A549 (cell line): Measurements from ENCODE around the gene MAGOH. TPM values are rescaled to one million over a fixed set of nuclear protein-coding genes. Genes with fewer than 3 reads are reported as not detected.

Experiments
- ATAC-seq, 2 experiments: fragments of 200-7000 bp in 1 of 2; fragments of >200 bp in 1 of 2; cut with Nextera tagmentation in 1 of 2; cut with Tn5 transposase in 1 of 2; 3 replicates each; pipeline versions ENCODE4 v1.8.0 to v1.9.1; 2018 to 2020; ENCODE audit warnings: mild to moderate bottlenecking in 1 of 2, moderate library complexity in 1 of 2
- CTCF ChIA-PET: fragments of 300-600 bp; sonication (Branson Sonifier 250); formaldehyde crosslinking; extraction: SDS; loops from one replicate; lab custom pipeline; 2021; ENCODE audit warnings: antibody characterized with exemption, inconsistent platforms; lab: Yijun Ruan, JAX
- POLR2A ChIA-PET: fragments of 350-600 bp; formaldehyde crosslinking; extraction: SDS; loops from one replicate; lab custom pipeline; 2021; ENCODE audit warnings: antibody characterized with exemption, inconsistent platforms; lab: Yijun Ruan, JAX
- DNase-seq, 2 experiments: peaks; one replicate each; pipeline versions ENCODE4 v3.0.0 to v3.0.0-alpha.2; 2011 to 2016; ENCODE audit warnings: low read depth in 1 of 2, low spot score in 1 of 2
- FAIRE-seq: peaks from 2 replicates; lab custom pipeline; 2011; peaks lifted over from hg19 to GRCh38; lab: Jason Lieb, UNC
- H3K27ac ChIP-seq, 2 experiments: fragments of >200 bp; sonication (Bioruptor Twin); formaldehyde crosslinking; 3 replicates each; pipeline ENCODE4 v1.5.1; 2016 to 2017
- H3K4me1 ChIP-seq: fragments of >200 bp; sonication (Bioruptor Twin); formaldehyde crosslinking; 3 replicates; pipeline ENCODE4 v1.6.1; 2016
- H3K4me2 ChIP-seq: fragments of >200 bp; sonication (Bioruptor Twin); formaldehyde crosslinking; 3 replicates; pipeline ENCODE4 v1.6.1; 2016
- H3K4me3 ChIP-seq: fragments of >200 bp; sonication (Bioruptor Twin); formaldehyde crosslinking; 3 replicates; pipeline ENCODE4 v1.5.1; 2016
- H3K9me3 ChIP-seq: fragments of >200 bp; sonication (Bioruptor Twin); formaldehyde crosslinking; 3 replicates; pipeline ENCODE4 v1.6.1; 2016
- BCL3 ChIP-seq: fragments of >200 bp; sonication (Bioruptor Twin); formaldehyde crosslinking; IDR thresholded peaks from 3 replicates; pipeline ENCODE4 v1.6.1; 2016
- CBX2 ChIP-seq: fragments of 200-600 bp; sonication (generic); IDR thresholded peaks from 2 replicates; pipeline ENCODE4 v1.6.1; 2016; ENCODE audit warnings: low read depth, mild to moderate bottlenecking, borderline replicate concordance
- CBX8 ChIP-seq: fragments of 200-600 bp; sonication (generic); IDR thresholded peaks from 2 replicates; pipeline ENCODE4 v1.6.1; 2016
- CHD2 ChIP-seq: fragments of 150-350 bp; IDR thresholded peaks from 2 replicates; pipeline ENCODE4 v1.6.1; 2014; ENCODE audit warnings: low read length; ENCODE audit not compliant: partially characterized antibody
- CHD4 ChIP-seq: fragments of 200-600 bp; sonication (generic); IDR thresholded peaks from 2 replicates; pipeline ENCODE4 v1.6.1; 2016; ENCODE audit warnings: antibody characterized with exemption, mild to moderate bottlenecking, borderline replicate concordance
- CTCF ChIP-seq: fragments of >200 bp; sonication (Bioruptor Twin); formaldehyde crosslinking; IDR thresholded peaks from 3 replicates; pipeline ENCODE4 v1.5.1; 2016
- EHF ChIP-seq: fragments of 250-450 bp; sonication (Bioruptor Pico); IDR thresholded peaks from 2 replicates; pipeline ENCODE4 v1.5.0; 2020; ENCODE audit warnings: mild to moderate bottlenecking
- EHMT2 ChIP-seq: fragments of 200-600 bp; sonication (generic); IDR thresholded peaks from 2 replicates; pipeline ENCODE4 v1.6.1; 2016; ENCODE audit warnings: antibody characterized with exemption, low read depth, mild to moderate bottlenecking, moderate library complexity
- EP300 ChIP-seq, 2 experiments: fragments of >200 bp; sonication (Bioruptor Twin); formaldehyde crosslinking; IDR thresholded peaks; 2 replicates in 1 of 2; 3 replicates in 1 of 2; pipeline ENCODE4 v1.6.1; 2016 to 2017
- FOXS1 ChIP-seq: fragments of 250-450 bp; sonication (Bioruptor Pico); IDR thresholded peaks from 2 replicates; pipeline ENCODE4 v1.5.0; 2020; ENCODE audit warnings: mild to moderate bottlenecking, moderate library complexity
- HOXA7 ChIP-seq: fragments of 250-450 bp; sonication (Bioruptor Pico); IDR thresholded peaks from 2 replicates; pipeline ENCODE4 v1.5.0; 2020; ENCODE audit warnings: mild to moderate bottlenecking, moderate library complexity
- HOXB13 ChIP-seq: fragments of 250-450 bp; sonication (Bioruptor Pico); IDR thresholded peaks from 2 replicates; pipeline ENCODE4 v1.5.0; 2020; ENCODE audit warnings: low read depth, mild to moderate bottlenecking, moderate library complexity
- KDM5A ChIP-seq: fragments of 200-600 bp; sonication (generic); IDR thresholded peaks from 2 replicates; pipeline ENCODE4 v1.6.1; 2016; ENCODE audit warnings: antibody characterized with exemption, mild to moderate bottlenecking
- MAFK ChIP-seq: fragments of 450-650 bp; IDR thresholded peaks from 2 replicates; pipeline ENCODE4 v1.6.1; 2014; ENCODE audit not compliant: partially characterized antibody
- MAX ChIP-seq: IDR thresholded peaks from 2 replicates; pipeline ENCODE4 v1.6.1; 2012
- MAZ ChIP-seq: fragments of 150-350 bp; IDR thresholded peaks from 2 replicates; pipeline ENCODE4 v1.6.1; 2014; ENCODE audit warnings: antibody characterized with exemption, low read depth, low read length, borderline replicate concordance
- NFE2L2 ChIP-seq: fragments of 150-350 bp; conservative IDR thresholded peaks from 2 replicates; pipeline ENCODE4 v1.6.1; 2014; ENCODE audit warnings: low read length
- POLR2AphosphoS2 ChIP-seq: conservative IDR thresholded peaks from 2 replicates; pipeline ENCODE4 v1.6.1; 2012; ENCODE audit warnings: low read length, improper control_type of control experiment, inconsistent platforms
- RARB ChIP-seq: fragments of 250-450 bp; sonication (Bioruptor Pico); IDR thresholded peaks from 2 replicates; pipeline ENCODE4 v1.8.0; 2021; ENCODE audit warnings: mild to moderate bottlenecking, moderate library complexity
- RCOR1 ChIP-seq: fragments of 150-350 bp; IDR thresholded peaks from 2 replicates; pipeline ENCODE4 v1.6.1; 2014; ENCODE audit warnings: antibody characterized with exemption, low read length, low read depth
- REST ChIP-seq: fragments of 200-600 bp; sonication (generic); IDR thresholded peaks from 2 replicates; pipeline ENCODE4 v1.6.1; 2016; ENCODE audit warnings: antibody characterized with exemption, mild to moderate bottlenecking, moderate library complexity
- RNF2 ChIP-seq: fragments of 200-600 bp; sonication (generic); IDR thresholded peaks from 2 replicates; pipeline ENCODE4 v1.6.1; 2016; ENCODE audit warnings: low read depth, mild to moderate bottlenecking, antibody characterized with exemption, moderate library complexity, borderline replicate concordance
- SMC3 ChIP-seq: fragments of >200 bp; sonication (Bioruptor Twin); formaldehyde crosslinking; IDR thresholded peaks from 3 replicates; pipeline ENCODE4 v1.6.1; 2018; ENCODE audit warnings: inconsistent platforms
- SREBF2 ChIP-seq: fragments of 450-650 bp; IDR thresholded peaks from 2 replicates; pipeline ENCODE4 v1.6.1; 2014; ENCODE audit warnings: mild to moderate bottlenecking, moderate library complexity
- TFCP2L1 ChIP-seq: fragments of 250-450 bp; sonication (Bioruptor Pico); IDR thresholded peaks from 2 replicates; pipeline ENCODE4 v1.5.0; 2021; ENCODE audit warnings: mild to moderate bottlenecking
- ZC3H11A ChIP-seq: fragments of 450-650 bp; IDR thresholded peaks from 2 replicates; pipeline ENCODE4 v1.6.1; 2014; ENCODE audit warnings: antibody characterized with exemption, mild to moderate bottlenecking
- ZNF302 ChIP-seq: fragments of 250-450 bp; sonication (Bioruptor Pico); IDR thresholded peaks from 2 replicates; pipeline ENCODE4 v1.9.0; 2021; ENCODE audit warnings: inconsistent platforms, mild to moderate bottlenecking, moderate library complexity
- WGBS: methylation state at CpG from one replicate; pipeline ENCODE4 v1.1.6; 2017; ENCODE audit errors: missing lambda C conversion rate; 5-methylcytosine and 5-hydroxymethylcytosine counted together
- polyA plus RNA-seq, 4 experiments: library from polyadenylated mRNA; depleted of rRNA in 3 of 4; stranded (reverse); fragments of >200 nt; fragmentation: RNase III in 1 of 4; extraction: RNeasy Plus Mini Kit Qiagen cat#74134 plus additional on column Dnase treatment in 1 of 4; gene quantifications; 2 replicates in 3 of 4; 3 replicates in 1 of 4; pipeline ENCODE4 v1.2.3, GENCODE V29; 2011 to 2017

The MAGOH gene
- polyA plus RNA-seq, 2 of the 4 experiments (the other 2 are of a cell fraction): 80.2 to 139 TPM

GRCh38 chr1:53273526-53273925 lies 35.2 kb upstream of the MAGOH start:
- CTCF ChIA-PET: interaction anchor here (13.2 kb wide), 1 partner anchor 120 kb away, joined by 244 read pairs; no protein-coding TSS in a partner anchor

GRCh38 chr1:53272349-53272748 lies 34.0 kb upstream of the MAGOH start:
- FAIRE-seq: no peak
- no peak for TF ChIP-seq CTCF
- TF ChIP-seq CBX8: no peak
- no peak for TF ChIP-seq CBX2
- TF ChIP-seq MAX: no peak
- TF ChIP-seq MAFK: no peak
- TF ChIP-seq SMC3: no peak
- TF ChIP-seq CHD2: no peak
- no peak for TF ChIP-seq ZNF302 (CRISPR knock-in tag)
- no peak for TF ChIP-seq MAZ
- no peak for TF ChIP-seq SREBF2
- TF ChIP-seq TFCP2L1: no peak
- no peak for TF ChIP-seq BCL3
- TF ChIP-seq REST: no peak
- no peak for TF ChIP-seq FOXS1 (CRISPR knock-in tag)
- no peak for TF ChIP-seq RARB (CRISPR knock-in tag)
- no peak for TF ChIP-seq HOXA7
- no peak for TF ChIP-seq CHD4
- TF ChIP-seq POLR2AphosphoS2: no peak
- TF ChIP-seq NFE2L2: no peak
- Histone ChIP-seq H3K4me3 (no peak overlapping the region), H3K4me2 (no peak overlapping the region), H3K27ac (no peak overlapping the region), H3K9me3 (no peaks in the 10 kb centered on the region), H3K4me1 (no peaks in the 10 kb centered on the region)
- ChIA-PET POLR2A (no interaction called here), CTCF (interaction anchor here (1.5 to 13.2 kb wide), 2 partner anchors 9 to 121 kb away, joined by 4 to 244 read pairs; no protein-coding TSS in a partner anchor)
- 100% methylated on average over 2 of the region's 4 CpGs for WGBS
- no peak for ATAC-seq
- no peak for DNase-seq

More at GRCh38 chr1:53273526-53273925, 35.2 kb upstream of the MAGOH start:
- no peaks in the 10 kb centered on the region for H3K4me1 ChIP-seq
- ATAC-seq (no peak), FAIRE-seq (no peak), DNase-seq (no peak)
- no peaks in the 10 kb centered on the region for H3K9me3 ChIP-seq
- TF ChIP-seq CBX8 (no peak), RNF2 (no peak), KDM5A (no peak), EP300 (IDR thresholded peaks at IDR 0.05) (no peak), SREBF2 (no peak), HOXB13 (CRISPR knock-in tag) (no peak), CHD4 (no peak), TFCP2L1 (no peak), FOXS1 (CRISPR knock-in tag) (no peak), RCOR1 (no peak), MAZ (no peak), EHMT2 (no peak), ZC3H11A (no peak), POLR2AphosphoS2 (no peak), EHF (CRISPR knock-in tag) (no peak), CTCF (no peak)
- WGBS: 59% methylated on average over 2 of the region's 2 CpGs
- H3K4me2 ChIP-seq: no peak overlapping the region
- no peak overlapping the region for H3K27ac ChIP-seq
- H3K4me3 ChIP-seq: no peak overlapping the region
- POLR2A ChIA-PET: no interaction called here
